HL-60 (cell line): ENCODE results near the gene TACC2.

Source experiments
- DNase-seq, 2 experiments: peaks; one replicate each; pipeline ENCODE4 v3.0.0-alpha.2; 2010 to 2020; ENCODE audit warnings: low read depth in 1 of 2, low spot score in 1 of 2
- H3K27ac ChIP-seq: fragments of 250-450 bp; sonication (Bioruptor Pico); replicated peaks from 2 replicates; pipeline ENCODE4 v1.5.1; 2020; ENCODE audit warnings: mild to moderate bottlenecking, moderate library complexity
- H3K27me3 ChIP-seq: fragments of 250-450 bp; sonication (Bioruptor Pico); 2 replicates; pipeline ENCODE4 v1.5.1; 2021; ENCODE audit warnings: mild to moderate bottlenecking, moderate library complexity; ENCODE audit not compliant: insufficient read depth, poor library complexity, severe bottlenecking
- H3K4me3 ChIP-seq: replicated peaks from 2 replicates; pipeline ENCODE4 v1.5.1; 2011; ENCODE audit warnings: mild to moderate bottlenecking, control low read depth, low read length; ENCODE audit not compliant: insufficient read depth
- GABPA ChIP-seq: IDR thresholded peaks from 2 replicates; pipeline ENCODE4 v1.6.1; 2012; ENCODE audit warnings: low read depth
- POLR2AphosphoS5 ChIP-seq: IDR thresholded peaks from 2 replicates; pipeline ENCODE4 v1.6.1; 2012; ENCODE audit warnings: low read depth
- SPI1 ChIP-seq: IDR thresholded peaks from 2 replicates; pipeline ENCODE4 v1.6.1; 2012; ENCODE audit warnings: low read depth, mild to moderate bottlenecking, borderline replicate concordance
- TF ChIP-seq, protein P1 (sequence below): IDR thresholded peaks from one replicate; pipeline ENCODE4 v1.5.1; 2011; ENCODE audit warnings: low read length, control low read depth, inconsistent platforms; ENCODE audit not compliant: insufficient read depth
- TF ChIP-seq, protein P2 (sequence below): IDR thresholded peaks from 2 replicates; pipeline ENCODE4 v1.6.1; 2012; ENCODE audit warnings: low read depth; ENCODE audit not compliant: insufficient replicate concordance

The TACC2 gene

GRCh38 chr10:122162671-122163173 is 173.8 kb downstream of the TACC2 start:
- TF ChIP-seq, protein P1, sequence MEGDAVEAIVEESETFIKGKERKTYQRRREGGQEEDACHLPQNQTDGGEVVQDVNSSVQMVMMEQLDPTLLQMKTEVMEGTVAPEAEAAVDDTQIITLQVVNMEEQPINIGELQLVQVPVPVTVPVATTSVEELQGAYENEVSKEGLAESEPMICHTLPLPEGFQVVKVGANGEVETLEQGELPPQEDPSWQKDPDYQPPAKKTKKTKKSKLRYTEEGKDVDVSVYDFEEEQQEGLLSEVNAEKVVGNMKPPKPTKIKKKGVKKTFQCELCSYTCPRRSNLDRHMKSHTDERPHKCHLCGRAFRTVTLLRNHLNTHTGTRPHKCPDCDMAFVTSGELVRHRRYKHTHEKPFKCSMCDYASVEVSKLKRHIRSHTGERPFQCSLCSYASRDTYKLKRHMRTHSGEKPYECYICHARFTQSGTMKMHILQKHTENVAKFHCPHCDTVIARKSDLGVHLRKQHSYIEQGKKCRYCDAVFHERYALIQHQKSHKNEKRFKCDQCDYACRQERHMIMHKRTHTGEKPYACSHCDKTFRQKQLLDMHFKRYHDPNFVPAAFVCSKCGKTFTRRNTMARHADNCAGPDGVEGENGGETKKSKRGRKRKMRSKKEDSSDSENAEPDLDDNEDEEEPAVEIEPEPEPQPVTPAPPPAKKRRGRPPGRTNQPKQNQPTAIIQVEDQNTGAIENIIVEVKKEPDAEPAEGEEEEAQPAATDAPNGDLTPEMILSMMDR, result no peak
- TF ChIP-seq SPI1 (no peak), GABPA (no peak), POLR2AphosphoS5 (no peak)
- TF ChIP-seq, protein P2, sequence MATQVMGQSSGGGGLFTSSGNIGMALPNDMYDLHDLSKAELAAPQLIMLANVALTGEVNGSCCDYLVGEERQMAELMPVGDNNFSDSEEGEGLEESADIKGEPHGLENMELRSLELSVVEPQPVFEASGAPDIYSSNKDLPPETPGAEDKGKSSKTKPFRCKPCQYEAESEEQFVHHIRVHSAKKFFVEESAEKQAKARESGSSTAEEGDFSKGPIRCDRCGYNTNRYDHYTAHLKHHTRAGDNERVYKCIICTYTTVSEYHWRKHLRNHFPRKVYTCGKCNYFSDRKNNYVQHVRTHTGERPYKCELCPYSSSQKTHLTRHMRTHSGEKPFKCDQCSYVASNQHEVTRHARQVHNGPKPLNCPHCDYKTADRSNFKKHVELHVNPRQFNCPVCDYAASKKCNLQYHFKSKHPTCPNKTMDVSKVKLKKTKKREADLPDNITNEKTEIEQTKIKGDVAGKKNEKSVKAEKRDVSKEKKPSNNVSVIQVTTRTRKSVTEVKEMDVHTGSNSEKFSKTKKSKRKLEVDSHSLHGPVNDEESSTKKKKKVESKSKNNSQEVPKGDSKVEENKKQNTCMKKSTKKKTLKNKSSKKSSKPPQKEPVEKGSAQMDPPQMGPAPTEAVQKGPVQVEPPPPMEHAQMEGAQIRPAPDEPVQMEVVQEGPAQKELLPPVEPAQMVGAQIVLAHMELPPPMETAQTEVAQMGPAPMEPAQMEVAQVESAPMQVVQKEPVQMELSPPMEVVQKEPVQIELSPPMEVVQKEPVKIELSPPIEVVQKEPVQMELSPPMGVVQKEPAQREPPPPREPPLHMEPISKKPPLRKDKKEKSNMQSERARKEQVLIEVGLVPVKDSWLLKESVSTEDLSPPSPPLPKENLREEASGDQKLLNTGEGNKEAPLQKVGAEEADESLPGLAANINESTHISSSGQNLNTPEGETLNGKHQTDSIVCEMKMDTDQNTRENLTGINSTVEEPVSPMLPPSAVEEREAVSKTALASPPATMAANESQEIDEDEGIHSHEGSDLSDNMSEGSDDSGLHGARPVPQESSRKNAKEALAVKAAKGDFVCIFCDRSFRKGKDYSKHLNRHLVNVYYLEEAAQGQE, result no peak
- no peak overlapping the region for H3K4me3 ChIP-seq
- no peak overlapping the region for H3K27ac ChIP-seq
- peaks cover 46% of the 10 kb centered on the region for H3K27me3 ChIP-seq
- DNase-seq, result no peak

- TF ChIP-seq, protein P2, result no peak
- TF ChIP-seq SPI1 (no peak), POLR2AphosphoS5 (no peak), GABPA (no peak)
- TF ChIP-seq, protein P1, result no peak
- Histone ChIP-seq H3K4me3 (no peak overlapping the region), H3K27me3 (peaks cover 46% of the 10 kb centered on the region), H3K27ac (no peak overlapping the region)
- no peak for DNase-seq
These were observed 174.4 kb downstream of the TACC2 start for GRCh38 chr10:122163174-122164022.

DNA sequence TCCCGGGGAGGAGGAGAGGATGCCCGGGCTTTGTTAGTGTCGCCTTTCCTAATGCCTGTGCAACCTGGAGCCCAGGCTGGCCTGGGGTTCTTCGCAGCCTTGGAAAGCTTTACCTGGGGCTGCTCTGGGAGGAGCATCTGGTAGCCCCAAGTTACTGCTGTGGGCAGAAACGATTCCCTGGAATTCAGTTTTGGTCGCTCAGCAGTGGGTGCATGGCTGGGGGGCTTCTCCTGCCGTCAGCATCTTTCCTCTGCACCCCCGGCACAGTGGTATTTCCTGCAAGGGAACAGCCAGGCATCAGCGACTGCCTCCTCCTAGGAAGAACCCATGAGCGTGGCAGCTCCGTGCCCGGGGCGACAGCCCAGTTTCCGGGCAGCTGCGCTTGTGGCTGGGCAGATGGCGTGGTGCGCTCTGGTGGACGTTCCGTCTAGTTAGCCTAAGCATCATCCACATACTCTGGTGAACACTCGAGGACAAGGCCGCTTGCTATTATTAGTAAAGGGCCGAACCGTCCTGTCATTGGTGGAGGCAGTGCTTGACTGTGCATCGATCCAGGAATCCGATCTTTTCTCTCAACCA is 175.1 kb downstream of the TACC2 start:
- Histone ChIP-seq H3K27ac (no peak overlapping the region), H3K27me3 (peaks cover 46% of the 10 kb centered on the region), H3K4me3 (no peak overlapping the region)
- DNase-seq, result no peak
- TF ChIP-seq GABPA, result no peak
- TF ChIP-seq, protein P1, result no peak
- TF ChIP-seq, protein P2, result no peak
- TF ChIP-seq POLR2AphosphoS5, result no peak
- no peak for TF ChIP-seq SPI1
